ENCODE measurements around the gene ASS1. TPM values are rescaled to one million over a fixed set of nuclear protein-coding genes. Genes with fewer than 3 reads are reported as not detected.

The ASS1 gene
- total RNA-seq, 1 donor from 2014 or later: 2.9 TPM

DNA sequence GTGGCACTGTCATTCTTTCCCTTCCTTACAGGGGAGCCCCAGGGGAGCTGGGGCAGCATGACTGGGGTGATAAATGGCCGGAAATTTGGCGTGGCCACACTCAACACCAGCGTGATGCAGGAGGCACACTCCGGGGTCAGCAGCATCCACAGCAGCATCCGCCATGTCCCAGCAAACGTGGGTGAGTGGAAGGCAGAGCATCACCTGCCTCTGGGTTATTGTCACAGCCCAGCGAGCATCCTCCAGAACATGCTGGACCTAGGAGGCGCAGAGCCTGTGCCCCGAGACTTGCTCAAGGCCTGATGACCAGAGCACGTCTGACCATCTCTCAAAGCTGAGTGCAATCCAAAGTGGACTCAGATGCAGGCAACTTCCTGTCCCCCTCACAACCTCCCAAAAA, 22.2 kb upstream of the ASS1 start:
- DNase-seq (ENCODE audit: low spot score): no peak
- no peaks in the 10 kb centered on the region for H3K36me3 Mint-ChIP-seq (ENCODE audit: low read depth)
- no peak overlapping the region for H3K4me3 Mint-ChIP-seq
- H3K9me3 Mint-ChIP-seq: no peaks in the 10 kb centered on the region
- intact Hi-C loops (cut with micrococcal nuclease): no loop called here
- H3K27me3 Mint-ChIP-seq (ENCODE audit: insufficient read depth): peaks cover 8% of the 10 kb centered on the region
- no peak overlapping the region for H3K27ac Mint-ChIP-seq
- H3K4me1 Mint-ChIP-seq (ENCODE audit: low read depth): no peaks in the 10 kb centered on the region

DNA sequence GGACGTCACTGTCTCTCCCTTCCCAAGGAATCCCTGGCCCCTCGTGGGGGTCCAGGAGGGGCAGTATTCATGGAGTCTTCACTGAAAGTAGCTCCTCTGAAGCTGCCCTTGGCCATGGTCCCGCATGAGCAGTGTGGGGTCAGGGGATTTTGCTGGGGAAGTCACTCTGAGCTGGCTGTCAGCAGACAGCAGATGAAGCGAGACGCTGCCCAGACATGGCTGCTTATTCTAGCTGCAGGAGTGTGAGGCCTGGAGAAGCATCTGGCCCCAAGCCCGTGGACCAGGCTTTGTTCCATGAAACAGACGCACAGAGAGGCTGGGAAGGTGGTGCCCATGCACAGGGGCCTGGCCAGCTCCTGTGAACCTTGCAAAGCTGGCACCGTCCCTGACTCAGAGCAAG, 21.5 kb upstream of the ASS1 start:
- no peaks in the 10 kb centered on the region for H3K4me1 Mint-ChIP-seq (ENCODE audit: low read depth)
- intact Hi-C loops (cut with micrococcal nuclease): no loop called here
- no peak overlapping the region for H3K27ac Mint-ChIP-seq
- no peak overlapping the region for H3K4me3 Mint-ChIP-seq
- peaks cover 8% of the 10 kb centered on the region for H3K27me3 Mint-ChIP-seq (ENCODE audit: insufficient read depth)
- no peaks in the 10 kb centered on the region for H3K36me3 Mint-ChIP-seq (ENCODE audit: low read depth)
- no peak for DNase-seq (ENCODE audit: low spot score)
- H3K9me3 Mint-ChIP-seq: no peaks in the 10 kb centered on the region

DNA sequence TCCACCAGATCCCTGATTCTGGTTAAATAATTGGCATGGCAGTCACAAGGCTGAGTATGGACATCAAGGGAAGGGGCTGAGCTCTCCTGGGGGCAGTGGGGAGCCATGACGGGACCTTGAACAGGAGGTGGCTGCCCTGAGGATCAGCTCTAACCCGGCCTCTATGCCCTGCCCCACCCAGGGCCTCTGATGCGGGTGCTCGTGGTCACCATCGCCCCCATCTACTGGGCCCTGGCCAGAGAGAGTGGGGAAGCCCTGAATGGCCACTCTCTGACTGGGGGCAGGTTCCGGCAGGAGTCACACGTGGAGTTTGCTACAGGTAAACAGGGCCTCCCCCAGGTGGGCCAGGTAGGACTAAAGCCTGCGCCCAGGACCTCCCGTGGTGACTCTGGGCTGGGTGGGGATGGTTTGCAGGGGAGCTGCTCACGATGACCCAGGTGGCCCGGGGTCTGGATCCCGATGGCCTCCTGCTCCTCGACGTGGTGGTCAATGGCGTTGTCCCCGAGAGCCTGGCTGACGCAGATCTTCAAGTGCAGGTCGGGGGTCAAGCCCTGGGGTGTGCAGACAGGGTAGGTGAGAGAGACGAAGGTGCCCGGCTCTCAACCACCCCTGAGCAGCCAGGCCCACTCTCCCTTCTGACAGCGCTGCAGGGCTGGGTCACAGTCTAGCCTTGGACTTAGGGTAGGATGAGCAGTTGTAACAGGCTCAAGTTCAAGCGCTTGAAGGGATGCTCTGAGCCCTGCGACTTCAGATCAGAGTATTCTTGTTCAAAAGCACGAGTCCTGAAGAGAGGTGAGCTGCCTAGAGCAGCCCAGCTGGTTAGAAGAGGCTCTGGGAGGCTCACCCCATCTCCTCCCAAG, 19.9 kb upstream of the ASS1 start:
- H3K27ac Mint-ChIP-seq: no peak overlapping the region
- intact Hi-C loops (cut with micrococcal nuclease): no loop called here
- no peaks in the 10 kb centered on the region for H3K9me3 Mint-ChIP-seq
- no peaks in the 10 kb centered on the region for H3K36me3 Mint-ChIP-seq (ENCODE audit: low read depth)
- H3K27me3 Mint-ChIP-seq (ENCODE audit: insufficient read depth): peaks cover 8% of the 10 kb centered on the region
- no peak overlapping the region for H3K4me3 Mint-ChIP-seq
- DNase-seq (ENCODE audit: low spot score): no peak
- H3K4me1 Mint-ChIP-seq (ENCODE audit: low read depth): no peaks in the 10 kb centered on the region

DNA sequence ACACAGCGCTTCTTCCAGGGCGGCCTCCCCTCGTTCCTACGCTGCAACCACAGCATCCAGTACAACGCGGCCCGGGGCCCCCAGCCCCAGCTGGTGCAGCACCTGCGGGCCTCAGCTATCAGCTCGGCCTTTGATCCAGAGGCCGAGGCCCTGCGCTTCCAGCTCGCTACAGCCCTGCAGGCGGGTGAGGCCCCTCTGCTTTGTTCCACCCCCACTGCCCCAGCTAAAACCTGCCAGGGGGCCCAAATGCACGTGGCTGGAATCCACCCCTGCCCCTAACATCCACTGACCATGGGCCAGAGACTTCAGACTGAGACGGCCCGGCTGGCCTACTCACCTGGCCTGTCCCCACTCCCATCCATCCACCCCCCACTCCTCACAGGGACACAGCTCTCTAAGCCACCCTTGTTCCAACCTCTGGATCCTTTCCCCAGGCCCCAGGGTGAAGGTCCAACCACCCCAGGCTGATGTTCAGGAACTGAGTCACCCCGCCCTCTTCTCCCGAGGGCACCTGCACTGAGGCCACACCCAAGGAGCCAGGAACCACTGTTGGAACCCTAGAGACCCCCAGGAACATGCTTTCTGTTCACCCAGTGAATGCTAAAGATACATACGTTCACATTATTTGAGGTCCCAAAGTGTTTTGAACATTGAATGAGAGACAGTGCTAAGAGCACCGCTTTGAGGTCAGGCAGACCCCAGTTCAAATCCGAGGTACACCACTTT, 18.9 kb upstream of the ASS1 start:
- intact Hi-C loops (cut with micrococcal nuclease): no loop called here
- Mint-ChIP-seq H3K4me3 (no peak overlapping the region), H3K9me3 (no peaks in the 10 kb centered on the region), H3K27me3 (ENCODE audit: insufficient read depth) (peaks cover 8% of the 10 kb centered on the region), H3K36me3 (ENCODE audit: low read depth) (no peaks in the 10 kb centered on the region), H3K27ac (no peak overlapping the region), H3K4me1 (ENCODE audit: low read depth) (no peaks in the 10 kb centered on the region)
- DNase-seq (ENCODE audit: low spot score): no peak

DNA sequence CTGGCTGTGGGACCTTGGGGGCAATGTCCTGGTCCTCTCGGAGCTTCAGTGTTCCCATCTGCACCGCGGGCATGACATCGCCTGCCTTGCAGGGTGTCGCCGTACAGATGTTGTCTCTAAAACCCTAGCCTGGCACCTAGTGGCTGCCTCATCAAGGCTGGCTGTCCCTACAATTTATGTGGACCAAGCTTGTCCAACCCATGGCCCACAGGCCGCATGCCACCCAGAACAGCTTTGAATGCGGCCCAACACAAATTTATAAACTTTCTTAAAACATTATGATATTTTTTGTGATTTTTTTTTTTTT, 18.3 kb upstream of the ASS1 start:
- Mint-ChIP-seq H3K9me3 (no peaks in the 10 kb centered on the region), H3K27me3 (ENCODE audit: insufficient read depth) (peaks cover 8% of the 10 kb centered on the region), H3K27ac (no peak overlapping the region), H3K4me1 (ENCODE audit: low read depth) (no peaks in the 10 kb centered on the region), H3K4me3 (no peak overlapping the region), H3K36me3 (ENCODE audit: low read depth) (no peaks in the 10 kb centered on the region)
- DNase-seq (ENCODE audit: low spot score): no peak
- intact Hi-C loops (cut with micrococcal nuclease): no loop called here

DNA sequence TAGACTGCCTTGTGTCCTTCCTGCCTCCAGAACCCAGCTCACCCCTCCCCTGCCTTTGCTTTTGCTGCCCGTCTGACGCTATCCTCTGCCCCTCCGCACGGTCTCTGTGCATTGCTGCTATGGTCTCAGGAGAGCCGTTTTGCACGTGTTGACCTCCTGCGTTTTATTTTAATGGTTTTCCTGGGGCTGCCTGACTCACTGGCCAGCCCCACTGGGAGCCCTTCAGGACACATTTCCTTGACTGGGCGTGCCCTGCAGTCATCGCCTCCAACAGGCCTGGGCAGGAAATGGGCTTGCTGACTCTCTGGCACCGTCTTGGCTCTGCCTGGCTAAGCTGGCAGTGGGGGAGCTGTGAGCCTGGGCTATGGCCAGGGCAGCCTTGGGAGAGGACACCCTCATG, 17.9 kb upstream of the ASS1 start:
- intact Hi-C loops (cut with micrococcal nuclease): no loop called here
- Mint-ChIP-seq H3K27me3 (ENCODE audit: insufficient read depth) (peaks cover 7% of the 10 kb centered on the region), H3K27ac (no peak overlapping the region), H3K4me1 (ENCODE audit: low read depth) (no peaks in the 10 kb centered on the region), H3K36me3 (ENCODE audit: low read depth) (no peaks in the 10 kb centered on the region), H3K9me3 (no peaks in the 10 kb centered on the region), H3K4me3 (no peak overlapping the region)
- DNase-seq (ENCODE audit: low spot score): no peak

DNA sequence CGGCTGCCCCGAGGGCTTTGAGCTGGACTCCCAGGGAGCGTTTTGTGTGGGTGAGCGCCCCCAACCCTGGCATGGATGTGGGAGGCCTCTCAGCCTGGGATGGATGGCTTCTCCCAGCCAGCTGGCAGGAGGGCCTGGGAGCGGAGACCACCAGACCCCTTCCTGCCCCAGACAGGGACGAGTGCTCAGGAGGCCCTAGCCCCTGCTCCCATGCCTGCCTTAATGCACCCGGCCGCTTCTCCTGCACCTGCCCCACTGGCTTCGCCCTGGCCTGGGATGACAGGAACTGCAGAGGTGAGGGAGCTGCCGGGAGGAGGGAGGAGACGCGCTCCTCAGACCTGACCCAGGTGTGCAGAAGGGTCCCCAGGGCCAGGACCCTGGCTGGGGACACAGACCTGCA, 17.4 kb upstream of the ASS1 start:
- no peaks in the 10 kb centered on the region for H3K36me3 Mint-ChIP-seq (ENCODE audit: low read depth)
- intact Hi-C loops (cut with micrococcal nuclease): no loop called here
- no peaks in the 10 kb centered on the region for H3K9me3 Mint-ChIP-seq
- no peak overlapping the region for H3K27ac Mint-ChIP-seq
- no peaks in the 10 kb centered on the region for H3K4me1 Mint-ChIP-seq (ENCODE audit: low read depth)
- no peak overlapping the region for H3K4me3 Mint-ChIP-seq
- no peak for DNase-seq (ENCODE audit: low spot score)
- H3K27me3 Mint-ChIP-seq (ENCODE audit: insufficient read depth): peaks cover 6% of the 10 kb centered on the region

DNA sequence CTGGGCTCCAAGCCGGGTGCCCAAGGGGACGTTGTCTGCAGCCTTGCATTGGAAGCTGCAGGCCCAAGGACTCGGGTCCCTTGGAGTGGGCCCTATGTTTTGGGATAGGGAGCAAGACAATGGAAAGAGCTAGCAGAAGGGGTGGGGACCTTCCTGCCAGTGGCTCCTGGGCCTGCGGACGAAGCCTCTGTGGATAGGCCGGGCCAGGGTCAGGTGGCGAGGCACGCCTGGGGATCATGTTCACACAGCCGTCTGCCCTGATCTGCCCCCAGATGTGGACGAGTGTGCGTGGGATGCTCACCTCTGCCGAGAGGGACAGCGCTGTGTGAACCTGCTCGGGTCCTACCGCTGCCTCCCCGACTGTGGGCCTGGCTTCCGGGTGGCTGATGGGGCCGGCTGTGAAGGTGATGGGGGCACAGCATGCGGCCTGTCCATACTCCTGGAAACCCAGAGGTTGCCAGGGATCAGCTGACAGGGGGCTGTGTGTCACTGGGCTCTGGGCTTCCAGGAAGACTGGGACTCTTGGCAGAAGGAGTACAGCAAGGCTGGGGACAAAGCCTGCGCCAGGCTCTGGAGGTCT, 16.6 kb upstream of the ASS1 start:
- no peaks in the 10 kb centered on the region for H3K36me3 Mint-ChIP-seq (ENCODE audit: low read depth)
- H3K4me1 Mint-ChIP-seq (ENCODE audit: low read depth): no peaks in the 10 kb centered on the region
- no peak overlapping the region for H3K27ac Mint-ChIP-seq
- no peak overlapping the region for H3K4me3 Mint-ChIP-seq
- H3K9me3 Mint-ChIP-seq: no peaks in the 10 kb centered on the region
- peaks cover 7% of the 10 kb centered on the region for H3K27me3 Mint-ChIP-seq (ENCODE audit: insufficient read depth)
- no peak for DNase-seq (ENCODE audit: low spot score)
- intact Hi-C loops (cut with micrococcal nuclease): no loop called here

DNA sequence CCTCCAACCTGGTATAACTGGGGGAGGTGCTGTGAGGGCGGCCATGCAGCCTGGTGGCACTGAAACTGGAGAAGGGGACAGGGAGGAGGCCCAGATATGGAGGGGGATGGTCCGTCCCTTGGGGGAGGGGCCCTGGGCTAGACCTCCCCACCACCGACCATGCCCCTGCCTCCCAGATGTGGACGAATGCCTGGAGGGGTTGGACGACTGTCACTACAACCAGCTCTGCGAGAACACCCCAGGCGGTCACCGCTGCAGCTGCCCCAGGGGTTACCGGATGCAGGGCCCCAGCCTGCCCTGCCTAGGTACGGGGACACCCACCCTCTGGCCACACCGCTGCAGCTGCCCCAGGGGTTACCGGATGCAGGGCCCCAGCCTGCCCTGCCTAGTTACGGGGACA, 15.4 kb upstream of the ASS1 start:
- no peak overlapping the region for H3K4me3 Mint-ChIP-seq
- no peaks in the 10 kb centered on the region for H3K9me3 Mint-ChIP-seq
- no peaks in the 10 kb centered on the region for H3K4me1 Mint-ChIP-seq (ENCODE audit: low read depth)
- intact Hi-C loops (cut with micrococcal nuclease): no loop called here
- peaks cover 14% of the 10 kb centered on the region for H3K27me3 Mint-ChIP-seq (ENCODE audit: insufficient read depth)
- no peak for DNase-seq (ENCODE audit: low spot score)
- H3K36me3 Mint-ChIP-seq (ENCODE audit: low read depth): no peaks in the 10 kb centered on the region
- no peak overlapping the region for H3K27ac Mint-ChIP-seq

DNA sequence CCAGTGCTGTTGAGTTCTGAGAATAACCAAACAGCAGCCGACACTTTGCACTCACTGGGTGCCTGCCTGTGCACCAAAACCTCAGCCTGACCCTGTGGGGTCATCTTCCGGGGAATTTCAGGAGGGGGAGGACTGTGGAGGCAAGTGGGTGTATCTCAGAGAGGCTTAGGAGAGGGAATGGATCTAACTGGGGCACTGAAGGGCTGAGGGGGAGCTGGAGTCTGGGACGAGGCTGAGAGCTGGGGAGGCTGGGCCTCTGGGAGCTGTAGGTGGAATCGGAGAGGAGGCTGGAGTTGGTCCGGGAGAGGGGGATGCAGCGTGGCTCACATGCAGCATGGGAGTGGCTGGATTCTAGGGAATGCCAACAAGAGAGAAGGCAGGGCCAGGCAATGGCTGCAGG, 14.9 kb upstream of the ASS1 start:
- no peak for DNase-seq (ENCODE audit: low spot score)
- H3K27me3 Mint-ChIP-seq (ENCODE audit: insufficient read depth): peaks cover 18% of the 10 kb centered on the region
- no peak overlapping the region for H3K27ac Mint-ChIP-seq
- H3K9me3 Mint-ChIP-seq: no peaks in the 10 kb centered on the region
- intact Hi-C loops (cut with micrococcal nuclease): no loop called here
- no peaks in the 10 kb centered on the region for H3K4me1 Mint-ChIP-seq (ENCODE audit: low read depth)
- H3K36me3 Mint-ChIP-seq (ENCODE audit: low read depth): no peaks in the 10 kb centered on the region
- no peak overlapping the region for H3K4me3 Mint-ChIP-seq

DNA sequence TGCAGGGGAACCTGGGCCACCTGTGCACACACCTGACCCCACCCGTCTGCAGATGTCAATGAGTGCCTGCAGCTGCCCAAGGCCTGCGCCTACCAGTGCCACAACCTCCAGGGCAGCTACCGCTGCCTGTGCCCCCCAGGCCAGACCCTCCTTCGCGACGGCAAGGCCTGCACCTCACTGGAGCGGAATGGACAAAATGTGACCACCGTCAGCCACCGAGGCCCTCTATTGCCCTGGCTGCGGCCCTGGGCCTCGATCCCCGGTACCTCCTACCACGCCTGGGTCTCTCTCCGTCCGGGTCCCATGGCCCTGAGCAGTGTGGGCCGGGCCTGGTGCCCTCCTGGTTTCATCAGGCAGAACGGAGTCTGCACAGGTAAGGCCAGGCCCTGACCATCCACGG, 14.5 kb upstream of the ASS1 start:
- H3K27ac Mint-ChIP-seq: no peak overlapping the region
- peaks cover 18% of the 10 kb centered on the region for H3K27me3 Mint-ChIP-seq (ENCODE audit: insufficient read depth)
- intact Hi-C loops (cut with micrococcal nuclease): no loop called here
- no peaks in the 10 kb centered on the region for H3K4me1 Mint-ChIP-seq (ENCODE audit: low read depth)
- no peak overlapping the region for H3K4me3 Mint-ChIP-seq
- H3K36me3 Mint-ChIP-seq (ENCODE audit: low read depth): no peaks in the 10 kb centered on the region
- no peak for DNase-seq (ENCODE audit: low spot score)
- H3K9me3 Mint-ChIP-seq: no peaks in the 10 kb centered on the region

DNA sequence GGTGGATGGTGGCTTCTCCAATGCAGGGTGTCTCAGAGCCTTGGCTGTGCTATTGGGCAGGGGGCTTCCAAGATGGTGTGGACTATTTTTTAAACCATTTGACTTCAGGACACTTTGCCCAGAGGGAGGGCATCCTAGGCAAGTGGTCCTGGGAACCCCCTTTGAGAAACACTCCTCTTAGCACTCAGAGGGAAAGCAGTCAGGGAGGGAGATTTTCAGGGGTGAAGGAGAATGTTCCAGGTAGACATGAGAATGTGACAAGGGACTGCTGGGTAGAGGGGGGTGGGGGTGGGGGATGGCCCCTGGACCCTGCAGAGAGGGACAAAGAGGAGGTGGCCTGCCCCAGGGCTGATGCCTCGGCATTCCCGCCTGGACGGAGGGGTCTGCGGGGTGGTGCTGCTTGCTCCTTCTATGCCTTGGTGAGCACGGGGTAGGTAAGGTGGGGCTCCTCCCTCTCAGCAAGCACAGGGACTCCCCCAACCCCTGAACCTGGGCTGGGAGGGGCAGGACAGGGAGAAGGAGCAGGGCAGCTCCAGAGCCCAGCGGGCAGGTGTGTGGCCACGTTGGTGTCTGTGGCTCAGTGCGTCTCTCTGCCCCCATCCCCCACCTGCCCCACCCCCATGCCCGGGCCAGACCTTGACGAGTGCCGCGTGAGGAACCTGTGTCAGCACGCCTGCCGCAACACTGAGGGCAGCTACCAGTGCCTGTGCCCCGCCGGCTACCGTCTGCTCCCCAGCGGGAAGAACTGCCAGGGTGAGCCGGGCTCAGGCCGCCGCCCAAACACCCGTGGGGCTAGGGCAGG, 13.8 kb upstream of the ASS1 start:
- Mint-ChIP-seq H3K4me1 (ENCODE audit: low read depth) (no peaks in the 10 kb centered on the region), H3K9me3 (no peaks in the 10 kb centered on the region), H3K4me3 (no peak overlapping the region), H3K36me3 (ENCODE audit: low read depth) (no peaks in the 10 kb centered on the region), H3K27ac (no peak overlapping the region), H3K27me3 (ENCODE audit: insufficient read depth) (peaks cover 21% of the 10 kb centered on the region)
- intact Hi-C loops (cut with micrococcal nuclease): no loop called here
- DNase-seq (ENCODE audit: low spot score): no peak

All from activated T-helper 1 cell treated with anti-CD3 and anti-CD28 coated beads, Interleukin-12 subunit alpha, Interleukin-12 subunit beta, Interleukin-2, Interleukin-4 antibody, amounts not matched to agents 30 ng/mL and 10 ng/mL and 1 ng/mL, durations not matched to agents 14 hours and 24 hours and 36 hours (primary cell).